ENCODE measurements around the gene SPINDOC. TPM values are rescaled to one million over a fixed set of nuclear protein-coding genes. Genes with fewer than 3 reads are reported as not detected.
A peak's percentile ranks its signal among the peaks of the same experiment; 100 is the strongest.

SPINDOC gene
- total and polyA plus RNA-seq, 9 of the 15 experiments (the other 6 are each of a cell fraction or from before 2014, with no cell fraction given) = 0.70 to 36.3 (median 19.6) TPM

- TF ChIP-seq ZNF740 (CRISPR knock-in tag; IDR thresholded peaks at IDR 0.05) (no peak), ZNF740 (tag; IDR thresholded peaks at IDR 0.05) (no peak), KDM5B (IDR thresholded peaks at IDR 0.05; ENCODE audit: insufficient replicate concordance, low read depth, low read length) (peak; percentile 14), HOMEZ (CRISPR knock-in tag; IDR thresholded peaks at IDR 0.05) (no peak), PRDM10 (IDR thresholded peaks at IDR 0.05; ENCODE audit: partially characterized antibody) (peak; percentile 94)
Measured at GRCh38 chr11:63767565-63768236, 45.6 kb upstream of the SPINDOC start (continued).

Measured in K562 (cell line).